ENCODE data around the gene TLE2. TPM values are rescaled to one million over a fixed set of nuclear protein-coding genes. Genes with fewer than 3 reads are reported as not detected.

TLE2 gene
- total and polyA plus RNA-seq, 2 of the 4 experiments (the other 2 are of a cell fraction) = under 0.01 to 0.41 TPM

DNA sequence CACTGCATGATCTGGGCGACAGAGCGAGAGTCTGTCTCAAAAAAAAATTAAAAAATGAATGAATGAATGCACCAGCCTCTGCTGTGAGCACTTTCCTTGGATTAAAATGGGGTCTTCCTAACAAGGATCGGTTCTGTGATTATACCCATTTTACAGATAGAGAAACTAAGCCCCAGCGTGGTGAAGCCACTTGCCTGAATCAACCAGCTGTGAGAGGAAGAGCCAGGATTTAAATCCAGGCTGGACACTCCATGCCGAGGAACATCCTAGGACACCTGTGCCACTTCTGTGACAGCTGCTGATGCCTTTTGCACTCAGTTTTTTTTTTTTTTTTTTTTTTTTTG lies 19.1 kb upstream of the TLE2 start:
- Histone ChIP-seq H3K9ac (ENCODE audit: low read depth, low read length) (no peak overlapping the region), H3K23ac (ENCODE audit: low read depth, low read length) (no peak overlapping the region), H2BK15ac (ENCODE audit: low read depth, low read length) (no peak overlapping the region), H3K9me1 (ENCODE audit: insufficient read depth, low read length) (no peaks in the 10 kb centered on the region), H3K4ac (ENCODE audit: low read depth, low read length) (no peak overlapping the region), H3K18ac (ENCODE audit: low read depth, low read length) (no peak overlapping the region), H3K14ac (replicated peaks; ENCODE audit: low read depth, low read length) (no peak overlapping the region), H2BK20ac (ENCODE audit: low read depth, low read length) (no peak overlapping the region), H3K27me3 (ENCODE audit: control insufficient read depth, insufficient read depth, low read length) (no peaks in the 10 kb centered on the region), H2BK5ac (ENCODE audit: low read depth, low read length, poor library complexity, severe bottlenecking) (no peak overlapping the region), H4K8ac (ENCODE audit: low read depth in 2 of 2, low read length in 2 of 2) (no peak overlapping the region), H2AK9ac (replicated peaks; ENCODE audit: low read depth, low read length, poor library complexity) (no peak overlapping the region), H2AK5ac (ENCODE audit: low read depth, low read length) (no peak overlapping the region), H2BK120ac (ENCODE audit: low read depth, low read length) (no peak overlapping the region), H3K4me1 (ENCODE audit: control insufficient read depth, insufficient read depth, low read length) (no peaks in the 10 kb centered on the region), H4K20me1 (ENCODE audit: insufficient read depth, low read length) (peaks cover 2% of the 10 kb centered on the region; the same call in 1 of the 2 replicates), H3K36me3 (ENCODE audit: control insufficient read depth, insufficient read depth, low read length) (peaks cover 2% of the 10 kb centered on the region; the same call in 1 of the 2 replicates), H3K4me3 (ENCODE audit: insufficient read depth, low read depth, low read length) (no peak overlapping the region), H3K56ac (ENCODE audit: extremely low read depth, insufficient read depth, low read length) (no peak overlapping the region), H3K27ac (ENCODE audit: insufficient read depth, low read length) (no peak overlapping the region), H2AFZ (replicated peaks; ENCODE audit: low read length, poor library complexity) (no peak overlapping the region), H3K4me2 (ENCODE audit: low read depth, low read length) (no peak overlapping the region; the same call in 1 of the 2 replicates), H4K91ac (ENCODE audit: insufficient read depth, low read depth, low read length) (no peak overlapping the region), H3K79me1 (ENCODE audit: low read depth in 1 of 2, low read length in 2 of 2) (no peaks in the 10 kb centered on the region), H4K5ac (ENCODE audit: low read depth, low read length) (no peak overlapping the region), H3K9me3 (ENCODE audit: control insufficient read depth, insufficient read depth, low read length) (no peaks in the 10 kb centered on the region)
- ATAC-seq (ENCODE audit: low read depth) (no peak), DNase-seq (no peak)
- in situ Hi-C loops (cut with MboI; ENCODE audit: low sequenced_read_pairs) = no loop called here
- BruUV-seq (replicated peaks) = no TSS peak
- intact Hi-C loops (cut with micrococcal nuclease) = no loop called here
- dilution Hi-C loops (cut with HindIII; ENCODE audit: low sequenced_read_pairs, unreplicated experiment) = no loop called here
- TF ChIP-seq CHD1 (IDR thresholded peaks at IDR 0.05; ENCODE audit: low read depth, low read length) = no peak
- no peak for TF ChIP-seq BHLHE40 (IDR thresholded peaks at IDR 0.05; ENCODE audit: low read depth, low read length)
- TF ChIP-seq FOS (IDR thresholded peaks at IDR 0.05; ENCODE audit: low read depth, low read length) = no peak
- TF ChIP-seq, protein P1, sequence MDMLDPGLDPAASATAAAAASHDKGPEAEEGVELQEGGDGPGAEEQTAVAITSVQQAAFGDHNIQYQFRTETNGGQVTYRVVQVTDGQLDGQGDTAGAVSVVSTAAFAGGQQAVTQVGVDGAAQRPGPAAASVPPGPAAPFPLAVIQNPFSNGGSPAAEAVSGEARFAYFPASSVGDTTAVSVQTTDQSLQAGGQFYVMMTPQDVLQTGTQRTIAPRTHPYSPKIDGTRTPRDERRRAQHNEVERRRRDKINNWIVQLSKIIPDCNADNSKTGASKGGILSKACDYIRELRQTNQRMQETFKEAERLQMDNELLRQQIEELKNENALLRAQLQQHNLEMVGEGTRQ (IDR thresholded peaks at IDR 0.05; ENCODE audit: low read depth, low read length) = no peak
- TF ChIP-seq, protein P2, sequence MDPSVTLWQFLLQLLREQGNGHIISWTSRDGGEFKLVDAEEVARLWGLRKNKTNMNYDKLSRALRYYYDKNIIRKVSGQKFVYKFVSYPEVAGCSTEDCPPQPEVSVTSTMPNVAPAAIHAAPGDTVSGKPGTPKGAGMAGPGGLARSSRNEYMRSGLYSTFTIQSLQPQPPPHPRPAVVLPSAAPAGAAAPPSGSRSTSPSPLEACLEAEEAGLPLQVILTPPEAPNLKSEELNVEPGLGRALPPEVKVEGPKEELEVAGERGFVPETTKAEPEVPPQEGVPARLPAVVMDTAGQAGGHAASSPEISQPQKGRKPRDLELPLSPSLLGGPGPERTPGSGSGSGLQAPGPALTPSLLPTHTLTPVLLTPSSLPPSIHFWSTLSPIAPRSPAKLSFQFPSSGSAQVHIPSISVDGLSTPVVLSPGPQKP (IDR thresholded peaks at IDR 0.05; ENCODE audit: borderline replicate concordance, low read depth, low read length) = no peak
- TF ChIP-seq MXI1 (IDR thresholded peaks at IDR 0.05; ENCODE audit: borderline replicate concordance, low read depth, low read length) = no peak
- no peak for TF ChIP-seq MAZ (IDR thresholded peaks at IDR 0.05; ENCODE audit: borderline replicate concordance, low read depth, low read length)
- no peak for TF ChIP-seq CEBPB (IDR thresholded peaks at IDR 0.05; ENCODE audit: low read depth, low read length)
- TF ChIP-seq, protein P3, sequence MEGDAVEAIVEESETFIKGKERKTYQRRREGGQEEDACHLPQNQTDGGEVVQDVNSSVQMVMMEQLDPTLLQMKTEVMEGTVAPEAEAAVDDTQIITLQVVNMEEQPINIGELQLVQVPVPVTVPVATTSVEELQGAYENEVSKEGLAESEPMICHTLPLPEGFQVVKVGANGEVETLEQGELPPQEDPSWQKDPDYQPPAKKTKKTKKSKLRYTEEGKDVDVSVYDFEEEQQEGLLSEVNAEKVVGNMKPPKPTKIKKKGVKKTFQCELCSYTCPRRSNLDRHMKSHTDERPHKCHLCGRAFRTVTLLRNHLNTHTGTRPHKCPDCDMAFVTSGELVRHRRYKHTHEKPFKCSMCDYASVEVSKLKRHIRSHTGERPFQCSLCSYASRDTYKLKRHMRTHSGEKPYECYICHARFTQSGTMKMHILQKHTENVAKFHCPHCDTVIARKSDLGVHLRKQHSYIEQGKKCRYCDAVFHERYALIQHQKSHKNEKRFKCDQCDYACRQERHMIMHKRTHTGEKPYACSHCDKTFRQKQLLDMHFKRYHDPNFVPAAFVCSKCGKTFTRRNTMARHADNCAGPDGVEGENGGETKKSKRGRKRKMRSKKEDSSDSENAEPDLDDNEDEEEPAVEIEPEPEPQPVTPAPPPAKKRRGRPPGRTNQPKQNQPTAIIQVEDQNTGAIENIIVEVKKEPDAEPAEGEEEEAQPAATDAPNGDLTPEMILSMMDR (conservative IDR thresholded peaks at IDR 0.05; ENCODE audit: low read depth, low read length) = no peak
- no peak for TF ChIP-seq RAD21 (IDR thresholded peaks at IDR 0.05; ENCODE audit: low read length)
- WGBS, 2 experiments (ENCODE audit: extremely low coverage in 2 of 2, insufficient read length in 1 of 2) = 70% methylated on average over 2 of the region's 5 CpGs; no CpG with 5 or more reads in 1 of the 2 experiments
- CTCF ChIA-PET = no interaction called here
- POLR2A ChIA-PET (ENCODE audit: unreplicated experiment) = no interaction called here
